Measurements from ENCODE around the gene SCAMP1.
"Not testable (repeated sequence)": the region's sequence is repeated elsewhere in the genome, so short reads cannot be mapped to it uniquely, and the experiment has no call there.

Gene SCAMP1

GRCh38 chr5:78429332-78429980, 69.0 kb downstream of the SCAMP1 start:
- no peak for FAIRE-seq

- no peak for FAIRE-seq
Measured at GRCh38 chr5:78430866-78431265, 70.4 kb downstream of the SCAMP1 start.

DNA sequence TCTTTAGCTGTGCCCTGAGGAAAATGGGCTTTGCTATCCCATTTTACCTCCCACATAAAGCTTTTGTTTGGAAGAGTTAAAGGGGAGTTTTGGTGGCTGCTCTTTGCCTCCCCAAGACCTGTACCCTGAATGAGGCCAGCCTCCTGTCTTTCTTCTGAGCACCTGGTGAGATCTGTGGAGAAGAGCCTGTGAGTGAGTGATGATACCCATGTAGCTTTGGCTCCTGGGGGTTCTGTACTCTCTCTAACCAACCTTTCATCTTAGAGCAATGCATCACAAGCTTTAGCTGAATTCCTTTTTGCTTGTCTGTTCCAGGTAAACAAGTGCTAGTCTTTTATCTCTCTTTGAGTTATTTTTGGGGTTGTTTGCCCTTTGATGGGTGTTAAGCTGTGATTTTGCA, 73.6 kb downstream of the SCAMP1 start:
- no peak for FAIRE-seq

GRCh38 chr5:78447775-78448424, 87.5 kb downstream of the SCAMP1 start:
- no peak for FAIRE-seq

DNA sequence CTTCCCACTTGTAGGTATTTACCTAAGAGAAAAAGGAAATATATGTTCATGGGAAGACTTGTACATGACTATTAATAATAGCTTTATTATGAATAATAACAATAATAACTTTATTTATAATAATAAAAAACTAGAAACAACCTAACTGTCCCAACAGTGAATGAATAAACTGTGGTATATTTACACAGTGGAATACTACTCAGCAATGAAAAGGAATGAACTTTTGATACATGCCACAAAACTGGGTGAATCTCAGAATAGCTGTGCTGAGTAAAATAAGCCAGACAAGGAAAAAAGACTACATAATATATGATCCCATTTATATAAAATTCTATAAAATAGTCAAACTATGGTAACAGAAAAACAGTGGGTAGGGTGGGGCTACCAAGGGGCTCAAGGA, 88.7 kb downstream of the SCAMP1 start:
- FAIRE-seq, result no peak

DNA sequence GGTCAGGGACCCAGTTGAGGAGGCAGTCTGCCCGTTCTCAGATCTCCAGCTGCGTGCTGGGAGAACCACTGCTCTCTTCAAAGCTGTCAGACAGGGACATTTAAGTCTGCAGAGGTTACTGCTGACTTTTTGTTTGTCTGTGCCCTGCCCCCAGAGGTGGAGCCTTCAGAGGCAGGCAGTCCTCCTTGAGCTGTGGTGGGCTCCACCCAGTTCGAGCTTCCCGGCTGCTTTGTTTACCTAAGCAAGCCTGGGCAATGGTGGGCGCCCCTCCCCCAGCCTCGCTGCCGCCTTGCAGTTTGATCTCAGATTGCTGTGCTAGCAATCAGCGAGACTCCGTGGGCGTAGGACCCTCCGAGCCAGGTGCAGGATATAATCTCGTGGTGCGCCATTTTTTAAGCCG, 97.1 kb downstream of the SCAMP1 start:
- FAIRE-seq, result not testable (repeated sequence)

GRCh38 chr5:78458843-78459242, 98.4 kb downstream of the SCAMP1 start:
- no peak for FAIRE-seq

DNA sequence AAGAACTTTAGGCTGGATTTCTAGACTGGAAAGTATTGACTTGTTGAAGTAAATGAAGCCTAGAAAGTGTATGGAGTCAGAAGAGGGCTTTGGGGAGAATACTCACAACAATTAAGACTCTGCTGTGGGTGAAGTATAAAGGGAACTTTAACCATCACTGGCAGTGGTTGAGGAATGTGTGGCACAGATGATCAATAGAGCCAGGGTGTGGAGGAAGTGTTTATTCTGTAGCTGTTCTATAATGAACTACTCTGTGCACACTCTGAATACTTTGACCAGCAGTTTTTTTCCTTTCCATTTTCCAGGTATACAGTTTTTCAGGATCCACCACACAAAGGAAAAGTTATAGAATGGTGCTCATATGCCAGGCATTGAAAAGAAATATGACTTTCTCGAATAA, 106.7 kb downstream of the SCAMP1 start:
- FAIRE-seq, result no peak

- peak; percentile 78 for FAIRE-seq
Measured at GRCh38 chr5:78467752-78468357, 107.4 kb downstream of the SCAMP1 start.

GRCh38 chr5:78471896-78472295, 111.5 kb downstream of the SCAMP1 start:
- FAIRE-seq, result no peak

- FAIRE-seq, result no peak
Measured at GRCh38 chr5:78472469-78473106, 112.2 kb downstream of the SCAMP1 start.

DNA sequence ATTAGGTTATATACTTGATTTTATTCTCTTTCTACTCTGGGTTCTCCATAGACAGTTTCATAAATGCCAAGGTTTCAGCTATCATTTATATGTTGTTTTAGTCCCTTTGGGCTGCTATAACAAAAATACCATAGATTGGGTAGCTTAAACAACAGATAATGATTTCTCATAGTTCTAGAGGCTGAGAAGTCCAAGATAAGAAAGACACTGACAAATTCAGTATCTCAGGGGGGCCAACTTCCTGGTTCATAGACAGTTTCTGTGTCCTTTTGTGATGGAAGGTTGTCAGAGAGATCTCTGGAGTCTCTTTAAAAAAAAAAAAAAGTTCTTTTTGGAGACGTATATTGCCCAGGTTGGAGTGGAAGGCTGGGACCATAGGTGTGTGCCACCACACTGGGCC, 113.3 kb downstream of the SCAMP1 start:
- FAIRE-seq, result no peak

DNA sequence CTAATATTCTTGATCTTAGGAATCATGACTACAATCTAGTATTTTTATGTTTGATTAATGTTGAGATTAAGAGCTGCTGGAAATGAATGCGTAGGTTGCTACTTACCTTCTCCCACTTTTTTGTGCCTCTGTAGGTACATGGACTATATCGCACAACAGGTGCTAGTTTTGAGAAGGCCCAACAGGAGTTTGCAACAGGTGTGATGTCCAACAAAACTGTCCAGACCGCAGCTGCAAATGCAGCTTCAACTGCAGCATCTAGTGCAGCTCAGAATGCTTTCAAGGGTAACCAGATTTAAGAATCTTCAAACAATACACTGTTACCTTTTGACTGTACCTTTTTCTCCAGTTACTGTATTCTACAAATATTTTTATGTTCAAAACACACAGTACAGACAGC, 115.0 kb downstream of the SCAMP1 start:
- FAIRE-seq, result no peak

- FAIRE-seq, result no peak
Measured at GRCh38 chr5:78476795-78477194, 116.4 kb downstream of the SCAMP1 start.

DNA sequence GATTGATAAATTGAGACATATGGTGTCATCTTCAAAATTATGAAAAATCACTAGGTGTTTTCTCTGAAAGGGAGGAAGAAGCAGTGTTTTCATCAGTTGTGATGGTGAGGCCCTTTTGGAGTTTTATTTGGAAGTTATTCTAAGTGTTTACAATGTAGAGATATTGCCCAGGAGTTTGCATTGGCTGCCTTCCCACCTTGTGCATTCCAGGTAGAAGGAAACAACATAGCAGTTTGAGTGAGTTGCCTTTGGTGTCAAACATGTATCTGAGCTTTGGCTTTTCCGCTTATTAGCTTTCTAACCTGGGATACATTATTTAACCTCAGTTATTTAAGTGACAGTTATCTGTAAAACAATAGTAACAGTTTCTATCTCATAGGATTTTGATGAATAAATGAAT, 122.5 kb downstream of the SCAMP1 start:
- no peak for FAIRE-seq

DNA sequence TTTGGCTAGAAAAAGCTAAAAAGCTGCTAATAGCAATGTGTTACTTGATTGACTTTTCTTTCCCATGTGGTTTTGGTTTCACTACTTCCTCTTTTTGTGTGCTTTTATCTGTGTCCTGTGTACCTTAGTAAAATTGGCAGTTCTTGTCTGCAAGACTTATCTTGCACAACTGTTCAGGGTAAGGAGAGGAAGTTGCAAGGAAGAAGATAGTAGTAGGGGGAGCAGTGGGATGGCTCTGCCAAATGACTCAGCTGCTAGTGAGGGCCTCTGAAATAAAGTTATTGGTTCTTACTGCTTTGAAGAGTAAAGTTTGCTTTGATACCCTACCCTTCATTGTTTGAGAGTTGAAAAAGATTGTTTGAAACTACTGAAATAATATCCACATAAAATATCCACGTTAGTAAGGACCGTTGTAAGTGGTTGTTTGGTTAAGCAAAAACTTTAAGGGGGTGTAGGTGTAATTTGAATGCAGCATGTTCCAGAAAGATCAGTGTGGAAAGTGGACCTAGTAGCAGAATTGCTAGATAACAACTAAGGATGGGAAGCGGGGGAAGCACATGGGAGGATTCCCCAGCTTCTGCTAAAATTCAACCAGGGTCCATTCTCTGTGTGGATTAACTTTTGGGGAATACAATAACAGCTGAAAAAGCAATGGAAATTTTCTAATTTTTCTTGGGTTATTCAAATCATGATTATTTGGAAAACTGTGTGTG, 123.5 kb downstream of the SCAMP1 start:
- no peak for FAIRE-seq

GRCh38 chr5:78486218-78486617, 125.8 kb downstream of the SCAMP1 start:
- FAIRE-seq, result no peak

- FAIRE-seq, result no peak
Measured at GRCh38 chr5:78487846-78488245, 127.4 kb downstream of the SCAMP1 start.

DNA sequence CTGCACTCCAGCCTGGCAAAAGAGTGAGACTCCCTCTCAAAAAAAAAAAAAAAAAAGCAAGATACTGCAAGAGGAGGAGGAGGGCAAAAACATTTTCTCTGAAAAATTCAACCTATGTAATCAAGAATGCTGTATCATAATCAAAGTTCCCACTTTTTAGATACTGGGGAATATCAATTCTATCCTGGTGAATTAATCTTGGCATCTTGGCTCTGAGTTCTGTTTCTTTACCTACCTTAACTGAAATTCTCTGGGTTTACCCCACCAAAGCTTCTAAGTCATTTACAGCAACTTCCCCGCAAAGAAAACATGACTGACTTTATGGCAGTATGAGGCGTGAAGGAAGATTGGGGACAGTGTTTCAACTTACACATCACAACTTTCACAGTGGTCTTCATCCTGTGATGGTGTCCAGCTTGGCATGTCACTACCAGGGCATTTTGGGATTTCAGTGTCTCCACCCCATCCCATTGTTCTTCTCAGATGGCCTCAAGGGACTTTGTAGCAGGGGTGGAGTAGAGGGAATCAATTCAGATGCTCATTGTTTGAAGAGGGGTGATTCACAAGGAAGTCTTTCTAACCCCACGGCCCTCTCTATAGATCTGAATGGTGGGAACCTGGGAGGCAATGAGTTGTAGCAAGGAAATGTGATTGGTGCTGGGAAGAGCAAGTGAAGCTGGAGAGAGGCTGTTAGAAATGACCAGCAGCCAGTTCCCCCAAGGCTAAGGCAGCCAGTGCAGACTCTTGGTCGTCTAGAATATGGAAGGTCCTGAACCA, 130.5 kb downstream of the SCAMP1 start:
- no peak for FAIRE-seq

- FAIRE-seq, result no peak
Measured at GRCh38 chr5:78492224-78492623, 131.8 kb downstream of the SCAMP1 start.

GRCh38 chr5:78492650-78493049, 132.2 kb downstream of the SCAMP1 start:
- FAIRE-seq, result no peak

DNA sequence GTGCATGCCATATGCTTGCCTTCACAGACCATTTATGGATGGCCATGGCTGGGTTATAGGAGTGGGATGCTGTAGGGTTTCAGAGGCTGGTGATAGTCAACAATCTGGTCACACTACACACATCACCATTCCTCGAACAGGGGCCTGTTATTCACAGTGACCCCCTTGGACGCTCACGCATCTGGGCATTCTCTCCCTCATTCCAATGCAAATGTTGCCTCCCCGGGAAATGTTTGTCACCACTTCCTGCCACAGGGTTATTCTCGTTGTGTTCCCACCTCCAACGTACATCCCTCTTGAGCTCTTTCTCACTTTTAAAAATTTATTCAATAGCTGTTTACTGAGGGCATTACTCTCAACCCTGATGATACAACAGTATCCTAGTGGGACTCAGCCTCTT, 135.4 kb downstream of the SCAMP1 start:
- no peak for FAIRE-seq

Data from endometrium (tissue), 2 donors.